Endothelial cell of hepatic sinusoid (primary cell): Measurements from ENCODE around the gene EGR4.

ENCODE experiments used
- in situ Hi-C: cut with HindIII; loops from 2 replicates; pipeline ENCODE4 v1.10.0; 2017; ENCODE audit warnings: low sequenced_read_pairs

Gene EGR4

DNA sequence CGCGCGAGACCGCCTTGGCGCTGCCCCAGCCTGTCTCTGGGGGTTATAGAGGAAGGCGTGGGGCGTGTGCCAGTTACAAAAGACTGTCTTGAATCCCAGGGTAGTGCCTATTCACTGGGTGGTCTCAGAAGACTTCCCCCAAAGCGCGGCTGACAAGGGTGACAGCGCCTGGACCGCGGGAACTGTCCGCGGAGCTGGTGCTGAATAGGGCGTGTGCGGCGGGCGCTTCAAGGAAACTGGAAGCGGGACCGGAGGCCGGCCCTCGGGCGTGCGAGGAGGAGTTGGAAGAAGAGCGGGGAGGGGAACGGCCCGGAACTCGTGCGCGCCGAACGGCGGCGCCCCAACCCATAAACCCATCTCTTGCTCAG, 2.3 kb downstream of the EGR4 start:
- in situ Hi-C loops, result loop anchor here (5.0 kb wide), 2 partner anchors 49 to 71 kb away; no protein-coding TSS in a partner anchor

DNA sequence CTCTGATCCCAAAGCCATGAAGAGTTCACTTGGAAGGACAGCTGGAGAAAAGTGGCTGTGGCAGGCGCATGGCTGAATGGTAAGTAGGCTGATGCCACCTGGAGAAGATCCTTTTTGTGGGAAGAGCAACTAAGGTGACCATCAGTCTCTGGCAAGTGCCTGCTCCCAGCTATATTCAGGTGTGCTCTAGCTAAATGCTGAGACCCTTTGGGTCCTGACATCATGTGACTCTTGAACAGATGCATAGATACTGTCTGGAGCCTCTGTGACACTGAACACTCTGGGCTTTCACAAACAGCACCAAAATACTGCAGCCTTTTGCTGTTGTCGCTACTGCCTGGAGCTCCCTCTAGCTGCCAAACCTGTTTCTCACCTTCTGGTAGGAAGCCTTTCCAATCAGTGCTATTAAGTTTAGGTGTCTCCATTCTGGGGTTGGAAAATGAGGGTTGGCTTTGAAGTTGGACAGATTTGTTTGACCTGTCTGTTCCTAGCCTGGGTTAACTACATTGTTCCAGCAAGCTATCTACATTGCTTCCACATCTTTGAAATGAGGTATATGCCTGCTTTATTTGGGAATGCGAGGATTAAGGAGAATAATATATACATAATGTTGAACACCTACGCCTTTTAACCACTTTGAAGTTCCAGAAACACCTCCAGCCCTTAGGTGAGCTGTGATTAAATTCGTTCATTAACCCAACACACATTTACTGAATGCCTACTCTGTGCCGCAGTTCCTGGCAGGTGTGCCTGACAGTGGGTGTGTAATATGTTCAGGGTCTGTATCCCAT, 3.1 kb downstream of the EGR4 start:
- in situ Hi-C loops, result loop anchor here (5.0 kb wide), 2 partner anchors 48 to 72 kb away; no protein-coding TSS in a partner anchor

DNA sequence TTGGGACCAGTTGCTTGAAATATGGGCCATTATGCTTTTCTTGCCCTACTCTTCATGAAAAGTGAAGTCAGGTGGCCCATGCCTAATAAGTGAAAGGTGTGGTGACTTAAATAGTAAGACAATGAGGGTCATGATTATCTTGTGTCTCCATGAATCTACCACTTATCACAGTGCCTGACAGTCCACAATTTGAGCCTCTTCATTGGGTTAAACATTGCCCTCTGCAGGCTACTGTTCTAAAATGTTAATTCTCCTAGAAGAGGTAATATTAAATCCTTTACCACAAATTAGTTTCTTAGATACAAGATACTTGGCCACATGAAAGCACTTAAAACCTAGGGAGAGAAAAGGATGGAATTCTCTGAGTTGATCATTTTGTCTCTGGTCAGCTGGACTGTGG, 4.0 kb downstream of the EGR4 start:
- in situ Hi-C loops, result no loop called here

DNA sequence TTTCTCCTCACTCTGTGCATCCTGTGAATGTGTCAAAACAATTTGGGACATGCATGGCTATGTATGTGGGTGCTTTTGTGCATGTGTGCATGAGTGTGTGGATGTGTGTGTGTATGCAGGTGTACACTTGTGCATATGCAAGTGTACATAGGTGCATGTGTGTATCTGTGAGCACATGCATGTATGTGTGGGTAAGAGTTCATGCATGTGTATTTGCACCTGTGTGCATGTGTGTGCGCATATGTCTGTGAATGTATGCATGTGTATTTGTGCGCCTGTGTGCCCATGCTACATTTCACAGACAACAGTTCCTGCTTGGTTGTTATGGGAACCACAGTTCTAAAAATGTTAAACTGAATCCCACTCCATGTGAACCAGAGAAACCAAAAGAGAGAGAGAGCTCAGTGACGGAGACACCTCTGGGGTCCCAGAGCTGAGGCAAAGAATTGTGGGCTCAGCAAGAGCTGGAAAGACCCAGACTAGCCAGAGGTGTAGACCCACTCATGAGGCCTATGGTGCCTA, 7.2 kb downstream of the EGR4 start:
- in situ Hi-C loops, result no loop called here

DNA sequence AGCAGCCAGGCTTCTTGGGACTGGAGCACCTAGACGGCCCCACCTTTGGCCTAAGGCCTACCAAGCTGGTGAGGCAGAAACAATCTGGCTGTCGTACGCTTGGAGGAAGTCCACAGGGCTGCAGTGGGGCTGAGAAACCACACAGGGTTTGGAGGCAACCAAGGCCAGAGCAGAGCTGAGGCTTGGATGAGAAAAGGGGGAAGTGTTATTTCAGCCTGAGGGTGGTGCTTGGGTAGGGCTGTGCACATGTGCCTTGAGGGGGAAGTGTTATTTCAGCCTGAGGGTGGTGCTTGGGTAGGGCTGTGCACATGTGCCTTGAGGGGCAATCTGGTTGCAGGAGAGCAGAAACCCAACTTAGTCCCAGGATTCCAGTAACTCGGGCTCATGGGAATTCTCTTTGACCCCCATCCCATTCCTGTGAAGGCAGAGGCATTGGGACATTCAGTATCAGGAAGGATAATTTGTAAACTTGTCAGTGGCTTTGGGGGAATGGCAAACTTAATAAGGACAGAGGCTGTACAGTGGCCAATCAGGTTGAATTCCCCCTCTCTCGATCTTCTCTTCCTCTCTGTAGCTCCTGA, 8.1 kb downstream of the EGR4 start:
- in situ Hi-C loops, result no loop called here

DNA sequence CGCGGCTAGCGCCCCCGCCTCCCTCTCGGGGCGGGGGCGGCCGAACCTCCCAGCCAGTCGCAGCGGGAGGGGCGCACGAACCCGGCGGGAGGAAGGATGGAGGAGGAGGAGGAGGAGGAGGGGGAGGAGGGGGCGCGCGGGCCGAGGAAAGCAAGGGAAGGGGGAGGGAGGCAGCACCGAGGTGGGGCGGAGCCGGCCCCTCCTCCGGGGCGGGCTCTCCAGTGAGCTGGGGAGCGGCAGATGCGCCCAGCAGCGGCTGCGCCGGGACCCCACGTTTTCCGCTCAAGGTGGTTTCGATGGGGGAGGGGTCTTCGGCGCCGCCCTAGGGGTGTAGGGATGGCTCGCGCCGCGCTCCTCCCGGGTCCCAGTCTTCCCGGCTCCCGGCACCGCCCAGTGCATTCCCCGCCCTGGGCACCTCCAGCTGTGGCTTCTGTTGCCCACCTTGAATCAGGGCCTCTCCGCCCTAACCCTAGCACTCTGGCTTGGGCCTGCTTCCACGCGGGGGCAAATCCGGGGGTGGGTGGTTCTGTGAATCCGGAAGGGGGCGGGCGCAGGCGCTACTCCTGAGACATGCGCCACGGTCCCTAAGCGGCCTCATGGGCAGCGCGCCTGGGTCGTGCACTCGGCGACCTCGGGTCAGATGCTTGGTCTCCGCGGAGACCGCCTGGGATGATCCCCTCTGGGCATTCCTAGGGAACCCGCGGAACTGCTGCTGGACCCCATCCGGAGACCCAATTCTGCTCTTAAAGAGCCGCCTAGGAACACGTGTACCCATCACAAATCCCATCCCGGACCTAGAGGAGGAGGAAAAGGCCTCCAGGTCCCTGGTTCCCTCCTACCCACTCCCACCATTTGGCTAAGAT, 8.8 kb downstream of the EGR4 start, which contains the start of gene FBXO41:
Gene FBXO41 (minus strand): TSS at position 183 of the 863 bp plus-strand sequence. CDS start 14,848 bp downstream, outside the sequence.
- in situ Hi-C loops, result no loop called here

DNA sequence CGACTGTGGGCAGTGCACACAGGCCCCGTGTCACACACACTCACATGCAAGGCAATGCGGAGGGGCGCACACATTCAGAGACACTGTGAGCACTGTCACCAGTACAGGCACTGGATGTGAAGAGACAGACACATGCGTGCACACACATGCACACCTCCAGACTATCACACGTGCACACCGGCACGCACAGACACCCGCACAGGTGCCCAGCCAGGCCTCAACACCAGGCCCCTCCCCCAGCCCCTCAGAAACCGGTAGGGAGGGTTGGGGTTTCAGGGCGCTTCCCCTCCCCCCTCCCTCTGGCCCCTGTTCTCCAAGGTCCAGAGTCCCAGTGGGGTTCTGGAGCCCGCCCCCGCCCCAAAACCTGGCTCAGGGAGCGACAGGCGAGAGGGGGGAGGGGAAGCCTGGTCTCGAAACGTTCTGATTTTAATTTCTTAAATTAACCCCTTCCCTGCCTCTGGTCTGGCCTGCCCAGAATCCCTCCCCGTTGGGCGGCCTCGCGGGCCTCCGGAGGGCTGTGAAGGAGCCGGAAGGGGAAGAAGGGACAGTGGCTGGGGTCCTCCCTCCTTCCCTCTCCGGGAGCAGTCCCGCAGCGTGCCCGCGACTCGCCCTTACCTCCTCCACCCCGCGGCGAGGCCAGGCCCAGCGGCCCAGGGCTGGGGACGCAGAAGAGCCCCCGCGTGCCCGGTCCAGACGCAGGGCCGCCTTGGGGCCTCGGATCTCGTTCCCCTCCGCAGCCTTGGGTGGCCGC, 9.6 kb downstream of the EGR4 start:
- in situ Hi-C loops, result no loop called here

DNA sequence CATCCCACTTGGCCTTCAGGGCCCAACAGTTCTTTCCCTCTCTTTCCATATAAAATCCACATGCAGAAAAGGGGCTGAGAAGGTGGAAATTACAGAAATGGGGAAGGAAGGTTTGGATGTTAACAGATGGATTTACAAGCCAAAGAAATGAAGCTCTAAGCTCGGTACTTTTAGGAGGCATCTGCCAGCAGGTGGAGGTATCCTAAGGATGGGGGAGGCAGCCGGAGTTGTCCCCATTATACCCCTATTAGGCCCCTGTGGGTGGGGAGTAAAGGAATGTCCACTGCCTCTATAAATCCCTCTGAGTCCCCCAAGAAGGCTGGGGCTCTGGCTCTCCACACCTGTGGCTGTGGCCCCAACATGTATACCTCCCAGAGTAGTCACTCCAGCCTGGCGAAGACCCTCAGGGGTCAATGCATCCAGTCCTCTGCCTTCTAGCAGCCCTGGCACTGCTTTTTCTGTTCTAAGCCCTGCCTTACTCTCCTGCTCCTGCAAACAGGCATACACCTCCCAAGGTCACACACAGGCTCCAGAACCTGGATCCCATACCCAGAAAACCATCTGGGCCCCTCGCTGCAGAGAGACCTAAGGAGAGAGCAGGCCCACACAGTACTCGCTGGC, 10.3 kb downstream of the EGR4 start:
- in situ Hi-C loops, result no loop called here

DNA sequence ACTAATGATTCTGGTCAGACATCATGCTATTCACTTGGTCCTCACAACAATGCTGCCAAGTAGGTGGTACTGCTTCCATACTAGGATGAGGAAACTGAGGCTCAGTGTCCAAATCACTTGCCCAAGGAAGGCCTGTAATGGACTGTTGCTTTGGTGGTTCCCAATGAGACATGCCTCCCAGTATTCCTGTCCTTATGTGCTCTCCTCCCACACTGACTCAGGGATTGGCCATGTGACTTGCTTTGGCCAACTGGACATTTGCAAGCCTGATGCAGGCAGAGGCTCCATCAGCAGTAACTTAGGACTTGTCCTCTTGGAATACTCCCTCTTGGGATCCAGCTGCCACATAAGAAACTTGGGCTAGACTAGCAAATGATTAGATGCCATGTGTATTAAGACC, 12.1 kb downstream of the EGR4 start:
- in situ Hi-C loops, result no loop called here

DNA sequence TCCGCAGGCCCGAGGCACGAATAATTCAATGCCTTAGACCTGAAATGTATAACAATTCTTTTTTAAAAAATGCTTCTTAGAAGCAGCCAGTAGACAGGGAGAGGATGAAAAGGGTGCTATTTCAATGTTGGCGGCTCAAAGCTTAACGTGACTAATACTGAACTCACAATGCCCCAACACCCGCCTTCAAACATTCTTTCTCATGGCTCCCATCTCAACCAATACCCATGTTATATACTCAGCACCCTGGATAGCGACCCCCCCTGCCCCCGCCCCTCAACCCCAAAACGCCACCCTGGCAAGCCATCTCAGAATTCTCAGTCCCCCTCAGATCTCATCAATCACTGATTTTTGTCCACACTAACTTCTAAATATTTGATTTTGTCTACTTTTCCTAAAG, 13.5 kb downstream of the EGR4 start:
- in situ Hi-C loops, result no loop called here

DNA sequence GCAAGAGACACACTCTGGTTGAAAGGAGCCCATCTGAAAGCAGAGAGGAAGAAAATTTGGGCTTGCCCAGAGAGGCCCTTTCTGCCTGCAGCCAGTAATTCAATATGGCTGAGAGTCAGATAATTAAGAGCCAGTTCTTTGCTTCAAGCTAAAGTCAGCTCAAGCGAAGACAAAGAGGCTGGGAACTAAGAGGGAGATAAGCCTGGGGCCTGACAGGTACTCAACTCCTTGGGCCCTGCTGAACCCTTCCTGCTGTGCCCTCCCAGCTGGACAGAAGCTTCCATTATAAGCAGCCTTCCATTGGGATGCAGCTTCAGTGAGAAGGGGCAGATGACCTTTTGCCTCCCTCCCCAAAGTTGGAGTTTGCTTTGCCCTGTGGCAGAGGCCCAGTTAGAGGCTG, 21.1 kb downstream of the EGR4 start:
- in situ Hi-C loops, result no loop called here

DNA sequence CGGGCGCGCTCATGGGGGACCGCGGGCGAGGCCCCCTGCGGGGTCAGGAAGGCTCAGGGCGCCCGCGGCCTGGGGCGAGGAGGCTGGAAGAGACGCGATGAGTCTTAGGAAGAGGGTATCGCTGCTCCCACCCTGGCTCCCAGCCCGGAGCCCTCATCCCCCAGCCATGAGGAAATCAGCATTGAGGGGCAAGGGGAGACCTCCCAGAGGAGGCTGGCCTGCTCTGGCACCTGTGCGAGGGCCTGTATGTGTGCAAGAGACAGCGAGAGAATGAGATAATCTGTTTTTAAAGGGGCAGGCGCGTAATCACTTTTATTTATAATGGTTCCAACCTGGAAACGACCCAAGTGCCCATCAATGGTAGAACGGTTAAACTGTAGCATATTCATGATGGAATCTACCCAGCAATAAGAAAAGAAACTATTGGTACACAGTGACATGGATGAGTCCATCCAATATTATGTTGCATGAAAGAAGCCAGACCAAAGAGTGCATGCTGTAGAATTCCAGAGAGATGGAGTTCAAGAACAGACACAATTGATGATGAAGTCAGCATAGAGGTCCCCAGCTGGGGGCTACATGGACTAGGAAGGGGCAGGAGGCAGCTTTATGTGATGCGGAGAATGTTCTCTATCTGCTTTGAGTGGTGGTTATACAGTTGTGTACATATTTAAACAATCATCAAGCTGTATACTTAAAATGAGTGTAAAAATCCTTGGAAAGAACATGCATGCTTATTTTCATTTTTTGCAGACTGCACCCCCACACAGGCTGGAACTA, 23.5 kb downstream of the EGR4 start:
- in situ Hi-C loops, result no loop called here

DNA sequence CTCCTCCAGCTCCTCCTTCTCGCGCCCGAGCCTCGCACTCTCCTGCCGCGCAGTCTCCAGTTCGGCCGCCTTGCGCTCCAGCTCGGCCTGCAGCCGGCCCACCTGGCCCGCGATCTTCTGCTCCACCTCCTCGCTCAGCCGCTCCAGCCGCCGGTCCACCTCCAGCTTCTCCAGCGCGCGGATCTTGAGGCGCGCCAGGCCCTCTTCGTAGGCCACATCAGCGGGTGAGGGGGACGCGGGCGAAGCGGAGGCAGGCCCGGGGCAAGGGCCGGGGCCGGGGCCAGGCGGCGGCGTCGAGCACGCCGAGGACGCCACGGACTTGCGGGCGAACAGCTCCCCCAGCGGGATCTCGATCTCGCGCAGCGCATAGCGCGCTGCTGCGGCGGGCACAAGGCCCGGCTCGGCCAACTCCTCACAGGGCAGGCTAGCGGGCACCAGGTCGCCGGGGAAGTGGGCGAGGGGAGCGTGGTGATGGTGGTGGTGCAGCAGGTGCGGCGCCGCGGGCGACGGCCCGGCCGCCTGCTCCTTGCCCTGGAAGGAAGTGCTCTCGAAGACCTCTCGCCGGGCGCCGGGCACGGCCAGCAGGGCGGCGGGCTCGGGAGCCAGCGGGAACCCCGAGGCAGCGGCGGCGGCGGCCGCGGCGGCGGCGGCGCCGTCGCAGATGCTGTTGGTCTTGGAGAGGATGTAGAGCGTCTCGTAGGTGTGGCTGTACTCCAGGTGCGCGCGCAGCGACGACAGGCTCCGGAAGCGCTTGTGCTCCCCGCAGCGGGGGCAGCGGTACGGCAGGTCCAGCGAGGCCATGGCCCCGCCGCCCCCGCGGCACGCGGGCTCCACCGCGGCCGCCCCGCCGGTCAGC, 24.3 kb downstream of the EGR4 start:
- in situ Hi-C loops, result no loop called here

DNA sequence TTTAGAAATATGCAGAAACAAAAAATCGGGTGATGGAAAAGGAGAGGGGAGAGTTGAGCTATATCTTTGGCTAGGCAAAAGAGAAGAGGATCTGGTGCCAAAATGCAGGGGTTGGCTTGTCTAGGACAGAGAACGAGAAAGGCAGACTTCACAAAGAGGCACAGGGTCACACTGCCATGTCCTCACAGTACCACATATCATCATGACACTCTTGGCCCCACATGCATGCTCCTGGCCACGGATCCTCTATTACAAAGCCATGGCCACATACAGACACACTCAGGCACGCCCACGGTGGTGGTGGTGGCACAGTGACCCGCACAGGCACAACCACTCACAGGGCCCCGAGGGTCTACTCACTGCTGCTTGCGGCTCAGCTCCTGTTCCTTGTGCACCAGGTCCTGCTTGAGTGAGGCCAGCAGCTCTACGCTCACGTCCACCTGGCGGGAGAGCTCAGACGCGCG, 24.9 kb downstream of the EGR4 start:
- in situ Hi-C loops, result no loop called here

DNA sequence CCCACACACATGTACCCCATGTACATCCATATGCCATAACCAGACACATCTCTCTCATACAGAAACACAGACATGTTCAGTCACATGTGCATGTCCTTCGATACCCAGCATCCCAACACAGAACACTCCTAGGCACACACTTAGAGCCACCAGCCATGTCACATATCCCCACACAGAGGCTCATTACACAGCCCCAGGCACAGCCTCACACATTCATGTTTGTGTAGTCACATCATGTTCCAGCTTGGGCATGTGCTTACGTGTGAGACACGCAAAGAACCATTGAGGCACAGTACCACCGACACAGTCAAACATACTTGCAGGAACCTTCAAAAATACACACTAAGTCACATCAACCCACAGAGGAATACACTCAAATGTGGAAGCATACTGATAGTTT, 26.3 kb downstream of the EGR4 start:
- in situ Hi-C loops, result no loop called here

DNA sequence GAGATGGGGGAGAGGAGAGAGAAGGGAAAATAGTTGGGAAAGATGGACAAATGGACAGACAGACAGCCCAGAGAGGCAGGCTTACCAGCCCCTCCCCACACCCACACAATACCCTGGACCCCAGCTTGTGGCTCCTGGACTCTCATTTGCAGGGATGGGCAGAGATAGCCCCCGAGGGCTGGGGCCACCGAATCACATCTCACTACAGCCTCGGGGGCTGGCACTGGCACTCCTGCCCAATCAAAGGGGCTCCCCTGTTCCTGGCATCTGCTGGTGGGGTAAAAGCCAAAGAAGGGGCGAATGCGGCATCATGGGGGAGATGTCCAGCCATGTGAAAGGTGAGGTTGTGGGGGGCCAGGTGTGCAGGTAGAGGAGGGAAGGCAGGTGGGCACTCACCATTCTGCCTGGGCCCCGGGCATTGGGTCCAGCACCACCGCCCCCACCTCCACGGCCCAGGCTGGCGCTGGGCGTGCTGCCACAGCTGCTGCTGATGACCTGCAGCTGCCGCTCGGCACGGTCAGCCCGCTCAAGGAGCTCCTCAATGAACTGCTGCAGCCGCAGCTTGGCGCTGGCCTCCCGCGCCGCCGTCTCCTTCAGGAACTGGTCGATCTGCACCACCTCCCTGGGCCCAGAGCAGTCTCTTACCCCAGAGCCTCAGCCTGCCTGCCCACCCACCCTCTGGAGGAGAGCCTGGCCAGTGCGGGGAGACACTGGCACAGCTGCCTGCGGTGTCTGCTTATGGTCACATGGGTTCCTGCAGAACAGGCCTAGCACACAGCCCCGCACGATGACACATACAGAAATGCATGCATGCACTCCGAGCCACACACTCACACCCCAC, 27.1 kb downstream of the EGR4 start:
- in situ Hi-C loops, result no loop called here

DNA sequence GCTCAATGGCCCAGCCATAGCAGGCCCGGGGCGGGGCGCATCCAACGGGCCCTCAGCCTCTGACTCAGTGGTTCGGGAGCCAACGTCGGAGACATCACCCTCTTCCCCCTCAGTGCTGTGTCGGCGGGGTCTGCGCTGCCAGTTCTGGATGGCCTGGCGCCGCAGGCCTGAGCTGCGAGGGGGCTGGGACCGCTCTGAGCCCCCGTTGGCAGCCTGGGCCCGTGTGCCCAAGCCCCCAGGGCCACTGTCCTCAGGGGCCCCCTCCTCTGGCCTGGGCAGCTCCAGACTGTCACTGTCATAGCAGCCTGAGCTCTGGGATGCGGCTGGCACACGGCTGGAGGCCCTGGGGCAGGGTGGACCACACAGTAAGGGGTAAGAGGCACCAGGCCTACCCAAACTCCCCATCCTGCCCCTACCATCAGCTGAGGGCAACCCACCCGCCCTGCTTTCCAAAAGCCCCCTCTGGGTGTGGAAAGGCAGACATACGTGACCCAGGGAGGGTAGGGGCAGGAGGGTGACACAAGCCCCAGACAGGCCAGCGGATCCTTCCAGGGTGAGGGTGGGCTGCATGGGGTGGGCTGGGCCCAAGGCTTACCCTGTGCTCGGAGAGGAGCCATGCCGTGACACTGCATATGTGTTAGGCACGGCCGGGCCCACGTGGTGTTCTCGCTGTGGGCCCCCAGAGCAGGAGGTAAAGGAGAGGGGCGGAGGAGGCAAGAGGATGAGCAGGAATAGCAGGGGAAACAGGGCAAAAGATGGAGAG, 27.9 kb downstream of the EGR4 start:
- in situ Hi-C loops, result no loop called here
